Natural killer cell treated with Interleukin-12 subunit alpha and Interleukin-12 subunit beta and Interleukin-15 and Interleukin-18, amount 100 ng/mL, for 72 hours (primary cell): ENCODE data around the gene DNAH10. TPM values are rescaled to one million over a fixed set of nuclear protein-coding genes. Genes with fewer than 3 reads are reported as not detected.

ENCODE experiments used
- ATAC-seq, 2 donors: fragments of 150-1000 bp; cut with Tn5 transposase in 1 of 2; sonication (Bioruptor Pico), chemical (Tn5 transposase) in 1 of 2; 2 replicates each; pipeline ENCODE4 v1.10.0; 2021
- DNase-seq: peaks from one replicate; pipeline ENCODE4 v3.0.0; 2022; ENCODE audit warnings: low spot score
- H3K27ac Mint-ChIP-seq, 2 donors: 1 replicate in 1 of 2; 2 replicates in 1 of 2; pipeline ENCODE4 v1.8.0; 2022; ENCODE audit warnings: mixed read lengths in 2 of 2, mild to moderate bottlenecking in 1 of 2, moderate library complexity in 1 of 2
- H3K27me3 Mint-ChIP-seq, 2 donors: 1 replicate in 1 of 2; 2 replicates in 1 of 2; pipeline ENCODE4 v1.8.0; 2022; ENCODE audit warnings: mixed read lengths in 2 of 2
- H3K36me3 Mint-ChIP-seq: one replicate; pipeline ENCODE4 v1.8.0; 2022; ENCODE audit warnings: mixed read lengths
- H3K4me1 Mint-ChIP-seq, 2 donors: 1 replicate in 1 of 2; 2 replicates in 1 of 2; pipeline ENCODE4 v1.8.0; 2022; ENCODE audit warnings: low read depth in 2 of 2, mixed read lengths in 2 of 2, mild to moderate bottlenecking in 1 of 2
- H3K4me3 Mint-ChIP-seq: one replicate; pipeline ENCODE4 v1.8.0; 2022; ENCODE audit warnings: mixed read lengths
- H3K9me3 Mint-ChIP-seq: 2 replicates; pipeline ENCODE4 v1.8.0; 2022; ENCODE audit warnings: mixed read lengths
- total RNA-seq, 2 donors: library from RNA; stranded (reverse); gene quantifications; one replicate each; pipeline ENCODE4 v1.2.3, GENCODE V29; 2022

Gene DNAH10
- total RNA-seq, 2 donors from 2014 or later: 0.29 to 0.36 TPM

DNA sequence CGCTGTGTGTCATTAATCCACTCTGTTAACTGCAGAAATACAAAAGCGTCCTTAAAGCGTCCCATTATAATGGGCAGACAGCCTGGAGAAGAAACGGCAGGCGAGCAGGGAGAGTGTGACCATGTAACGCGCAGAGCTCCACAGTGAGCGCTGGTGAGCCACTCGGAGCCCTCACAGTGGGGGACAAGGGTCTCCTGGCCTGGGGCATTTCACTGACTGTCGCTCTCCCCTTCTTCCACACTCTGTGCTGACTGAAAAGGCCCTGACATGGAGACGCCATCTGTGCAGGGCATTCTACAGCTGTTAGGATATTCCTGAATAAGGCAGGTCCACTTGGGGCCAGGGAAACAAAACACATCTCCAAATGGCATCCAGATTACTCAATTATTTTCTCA lies 186.3 kb downstream of the DNAH10 start:
- Mint-ChIP-seq H3K27ac (no peak overlapping the region), H3K4me3 (no peak overlapping the region), H3K9me3 (no peaks in the 10 kb centered on the region), H3K27me3 (no peaks in the 10 kb centered on the region), H3K4me1 (peaks cover 7 to 13% of the 10 kb centered on the region in 2 donors), H3K36me3 (no peaks in the 10 kb centered on the region)
- ATAC-seq (no peak), DNase-seq (no peak)

DNA sequence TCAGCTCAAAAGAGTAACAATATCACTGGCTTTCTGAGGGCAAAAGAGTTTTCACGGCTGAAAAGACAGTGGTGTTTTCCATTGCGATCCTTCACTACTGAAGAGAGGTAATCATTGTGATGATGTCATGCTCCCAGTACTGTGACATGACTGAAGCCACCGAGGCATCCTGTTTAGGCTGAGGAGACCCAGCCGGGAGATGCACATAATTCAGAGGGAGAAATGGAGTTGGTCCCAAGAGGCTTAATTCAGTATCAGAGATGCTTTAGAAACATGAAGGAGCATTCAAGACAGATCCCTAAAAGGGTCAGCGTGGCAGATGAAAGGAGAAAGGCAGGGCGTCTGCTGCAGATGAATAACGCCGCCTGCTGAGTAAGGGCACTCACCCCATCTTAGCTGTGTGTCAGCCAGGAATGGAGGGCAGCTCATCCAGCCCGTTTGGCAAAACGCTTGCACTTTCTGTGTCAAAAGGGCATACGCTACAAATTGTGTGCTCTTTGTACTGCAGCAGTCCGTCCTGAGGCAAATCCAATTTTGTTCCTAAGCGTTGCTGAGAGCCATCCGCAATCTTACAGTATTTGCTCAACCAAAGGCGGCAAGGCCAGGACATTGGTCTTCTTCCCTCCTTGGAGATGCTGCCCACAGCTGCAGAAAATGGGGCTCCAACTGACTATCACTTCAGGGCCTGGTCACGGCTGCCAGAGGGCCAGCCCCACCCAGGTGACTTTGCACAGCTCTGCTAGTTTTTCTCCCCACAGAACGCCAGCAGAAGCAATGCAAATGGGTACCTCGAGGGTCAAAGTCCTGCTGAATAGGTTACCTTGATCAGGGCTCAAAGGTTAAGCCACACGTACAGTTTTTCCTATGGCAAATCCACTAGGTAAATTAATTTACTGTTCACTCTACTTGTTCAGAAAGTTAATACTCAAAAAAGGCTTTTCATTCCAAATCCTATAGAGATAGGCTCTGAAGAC lies 187.0 kb downstream of the DNAH10 start:
- Mint-ChIP-seq H3K4me3 (no peak overlapping the region), H3K36me3 (no peaks in the 10 kb centered on the region), H3K27ac (no peak overlapping the region), H3K9me3 (no peaks in the 10 kb centered on the region), H3K27me3 (no peaks in the 10 kb centered on the region), H3K4me1 (peaks cover 7 to 13% of the 10 kb centered on the region in 2 donors)
- ATAC-seq (no peak), DNase-seq (no peak)

DNA sequence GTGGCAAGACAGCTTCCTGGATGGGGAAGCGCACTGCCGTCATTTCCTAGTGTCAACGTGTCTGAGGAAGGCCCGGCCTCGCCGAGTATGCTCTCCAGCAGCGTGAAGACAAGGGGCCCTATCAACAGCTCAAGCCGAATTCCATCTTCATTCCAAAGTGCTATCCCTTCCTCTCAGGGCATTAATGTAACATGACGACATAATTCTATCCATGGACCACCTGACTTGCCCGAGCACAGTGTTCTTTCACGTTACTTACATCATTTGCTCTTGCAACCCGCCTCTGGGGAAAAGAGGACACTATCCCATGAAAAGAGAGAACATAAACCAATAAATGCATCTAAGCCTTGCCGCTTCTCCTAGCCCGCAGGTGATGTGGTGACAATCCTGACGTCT lies 187.7 kb downstream of the DNAH10 start:
- Mint-ChIP-seq H3K4me1 (peaks cover 7 to 13% of the 10 kb centered on the region in 2 donors), H3K4me3 (no peak overlapping the region), H3K27me3 (no peaks in the 10 kb centered on the region), H3K9me3 (no peaks in the 10 kb centered on the region), H3K27ac (no peak overlapping the region), H3K36me3 (no peaks in the 10 kb centered on the region)
- no peak for ATAC-seq
- DNase-seq: no peak

DNA sequence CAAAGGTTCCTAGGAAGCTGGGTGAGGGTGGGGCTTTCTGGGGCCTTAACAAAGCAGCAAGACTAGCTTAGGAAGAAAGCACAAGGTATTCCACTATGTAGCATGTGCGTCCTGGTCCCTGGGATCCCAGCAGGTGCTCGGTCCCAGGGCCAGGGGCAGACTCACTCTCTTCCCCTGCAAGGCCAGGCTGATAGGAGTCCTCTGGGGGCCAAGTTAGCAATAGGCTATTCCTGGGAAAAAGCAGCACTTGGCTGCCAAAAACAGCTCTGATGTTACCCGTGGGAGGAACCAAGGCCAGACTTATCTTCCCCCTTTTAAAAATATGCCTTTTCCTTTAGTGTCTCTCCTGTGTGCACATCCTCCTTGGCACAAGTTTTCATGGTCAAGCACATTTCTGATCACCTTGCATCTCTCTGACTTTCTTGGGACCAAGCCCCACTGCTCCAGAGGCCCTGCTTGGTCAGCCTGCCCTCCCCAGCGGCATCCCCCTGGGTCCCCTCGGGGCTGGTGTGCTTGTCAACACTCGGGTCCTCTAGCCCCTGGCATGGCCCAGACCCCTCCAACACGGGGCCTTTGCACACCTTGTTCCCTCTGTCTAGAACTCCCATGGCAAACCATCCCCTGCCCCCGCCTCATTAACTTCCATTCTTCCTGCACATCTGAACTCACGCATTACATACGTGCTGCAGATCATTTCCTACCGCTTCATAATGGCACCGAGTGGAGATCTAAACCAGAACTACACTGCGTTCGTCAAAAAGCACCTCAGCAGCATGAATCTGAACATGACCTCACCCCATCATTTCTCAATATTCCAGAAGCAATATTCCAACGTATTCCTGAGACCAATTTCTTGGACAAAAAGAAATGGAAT lies 188.6 kb downstream of the DNAH10 start:
- no peak overlapping the region for H3K27ac Mint-ChIP-seq
- H3K27me3 Mint-ChIP-seq: no peaks in the 10 kb centered on the region
- no peaks in the 10 kb centered on the region for H3K9me3 Mint-ChIP-seq
- DNase-seq (no peak), ATAC-seq (no peak)
- no peaks in the 10 kb centered on the region for H3K36me3 Mint-ChIP-seq
- H3K4me3 Mint-ChIP-seq: no peak overlapping the region
- H3K4me1 Mint-ChIP-seq: peaks cover 7 to 13% of the 10 kb centered on the region in 2 donors

DNA sequence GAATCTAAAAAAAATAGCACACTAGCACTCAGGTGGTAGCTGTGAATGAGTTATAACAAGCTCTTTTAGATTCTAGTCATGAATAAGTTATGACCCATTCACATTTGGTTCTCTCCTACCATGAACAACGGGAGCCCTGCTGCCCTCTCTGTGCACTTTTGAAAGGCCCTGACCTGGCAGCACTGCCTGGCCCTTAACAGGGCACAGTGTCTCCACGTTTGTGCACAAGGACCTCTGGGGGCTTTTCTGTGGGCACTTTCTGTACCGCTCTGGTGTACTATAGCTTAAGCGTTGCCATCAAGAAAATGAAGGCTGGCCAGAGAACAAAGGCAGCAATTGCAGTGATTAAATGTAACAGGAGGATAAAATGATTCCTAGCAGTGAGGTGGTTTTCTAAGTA lies 189.4 kb downstream of the DNAH10 start:
- Mint-ChIP-seq H3K9me3 (no peaks in the 10 kb centered on the region), H3K27me3 (no peaks in the 10 kb centered on the region), H3K36me3 (no peaks in the 10 kb centered on the region), H3K4me1 (peaks cover 7 to 8% of the 10 kb centered on the region in 2 donors), H3K4me3 (no peak overlapping the region), H3K27ac (no peak overlapping the region)
- ATAC-seq (no peak), DNase-seq (no peak)

DNA sequence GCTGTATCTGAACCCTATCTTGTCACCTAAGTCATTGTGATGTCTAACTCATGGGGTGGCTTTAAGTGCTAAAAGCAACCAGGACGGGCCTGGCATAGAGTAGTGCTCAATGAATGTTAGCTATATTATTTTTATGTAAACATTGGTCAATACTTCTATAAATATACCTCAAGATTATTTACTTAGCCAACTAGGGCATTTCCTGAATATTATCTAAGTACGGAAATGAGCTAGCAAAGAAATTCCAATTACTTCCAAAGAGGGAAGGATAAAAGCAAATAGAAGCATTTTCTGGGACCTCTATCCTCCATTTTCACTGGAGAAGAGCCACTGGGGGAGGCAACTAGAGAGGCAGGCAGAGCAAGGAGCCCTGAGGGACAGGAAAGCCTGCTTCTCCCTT lies 189.9 kb downstream of the DNAH10 start:
- DNase-seq (no peak), ATAC-seq (no peak)
- Mint-ChIP-seq H3K36me3 (no peaks in the 10 kb centered on the region), H3K27ac (no peak overlapping the region), H3K9me3 (no peaks in the 10 kb centered on the region), H3K4me1 (peaks cover 7 to 8% of the 10 kb centered on the region in 2 donors), H3K4me3 (no peak overlapping the region), H3K27me3 (no peaks in the 10 kb centered on the region)

DNA sequence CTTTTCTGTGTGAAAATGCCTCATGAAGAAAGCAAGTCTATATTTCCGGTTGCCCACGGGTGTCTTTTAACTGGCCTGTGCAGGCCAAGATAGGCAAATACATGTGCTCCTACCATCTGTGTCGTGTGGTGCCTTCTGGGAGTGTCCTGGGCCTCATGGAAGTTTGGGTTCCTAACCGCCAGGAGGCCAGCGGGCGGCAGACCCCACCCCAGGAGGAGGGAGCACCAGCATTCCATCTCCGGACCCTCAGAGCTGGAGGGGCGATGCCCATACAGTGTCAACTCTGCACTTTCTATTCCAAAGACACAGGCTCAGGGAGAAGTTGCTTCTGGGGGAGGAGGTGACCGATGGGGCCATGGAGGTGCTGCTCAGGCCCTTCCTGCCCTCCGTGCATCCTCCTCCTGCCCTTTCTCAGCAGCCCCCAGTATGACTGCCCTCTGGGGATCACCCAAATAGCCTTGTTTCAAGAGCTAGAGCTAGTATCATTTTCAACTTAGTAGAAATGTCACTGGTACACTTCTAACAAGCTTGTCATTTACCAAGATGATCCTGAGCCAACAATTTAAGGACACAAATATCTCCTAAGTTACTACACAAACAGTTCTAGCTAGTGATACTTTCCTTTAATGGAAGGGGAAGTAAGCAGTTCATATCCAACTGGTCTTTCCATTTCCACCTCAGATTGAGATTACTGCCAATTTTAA lies 192.7 kb downstream of the DNAH10 start:
- DNase-seq (no peak), ATAC-seq (no peak)
- no peaks in the 10 kb centered on the region for H3K9me3 Mint-ChIP-seq
- no peak overlapping the region for H3K4me3 Mint-ChIP-seq
- H3K27me3 Mint-ChIP-seq: no peaks in the 10 kb centered on the region
- peaks cover 2 to 5% of the 10 kb centered on the region in 2 donors for H3K4me1 Mint-ChIP-seq
- H3K27ac Mint-ChIP-seq: no peak overlapping the region
- no peaks in the 10 kb centered on the region for H3K36me3 Mint-ChIP-seq

DNA sequence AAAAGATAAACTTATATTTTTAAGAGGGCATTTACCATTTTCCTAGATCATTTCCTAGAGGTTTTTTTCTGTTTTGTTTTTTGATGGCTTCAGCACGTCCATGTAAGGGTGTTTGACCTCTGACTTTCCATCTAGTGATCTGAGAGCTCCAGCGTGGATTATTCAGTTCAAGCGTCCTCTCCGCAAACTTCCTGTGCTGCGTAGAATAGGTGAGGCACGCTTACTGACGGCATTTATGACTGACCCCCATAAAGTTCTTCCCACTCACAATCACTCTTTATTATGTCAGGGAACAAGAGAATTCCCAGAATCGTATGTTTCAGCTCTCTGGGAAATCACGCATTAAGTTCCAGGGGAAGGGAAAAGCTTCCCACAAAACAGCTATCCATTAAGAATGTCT lies 194.1 kb downstream of the DNAH10 start:
- Mint-ChIP-seq H3K4me1 (peaks cover 2 to 4% of the 10 kb centered on the region in 2 donors), H3K27me3 (no peaks in the 10 kb centered on the region), H3K36me3 (no peaks in the 10 kb centered on the region), H3K27ac (peak overlapping the region in 1 of 2 donors; percentile 7), H3K9me3 (no peaks in the 10 kb centered on the region), H3K4me3 (no peak overlapping the region)
- DNase-seq (no peak), ATAC-seq (no peak)

DNA sequence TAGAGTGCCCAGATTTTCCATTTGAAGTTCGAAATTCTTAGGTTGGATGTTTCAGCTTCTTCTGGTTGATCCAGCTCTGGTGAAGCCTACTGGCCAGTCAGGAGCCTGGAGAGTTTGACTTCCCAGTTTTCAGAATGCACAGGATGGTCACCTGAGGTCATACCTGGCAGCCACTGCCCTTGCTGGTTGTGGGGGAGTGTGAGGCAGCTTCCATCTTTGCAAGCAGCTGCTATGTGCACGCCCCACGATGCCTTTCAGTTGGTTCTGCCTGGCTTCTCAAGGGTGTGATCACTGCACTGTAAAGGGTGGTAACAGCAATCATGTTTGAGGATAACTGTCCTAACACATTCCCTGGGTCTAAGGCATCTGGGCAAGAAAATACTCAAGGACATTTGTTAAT lies 195.1 kb downstream of the DNAH10 start:
- H3K4me1 Mint-ChIP-seq: peaks cover 4 to 7% of the 10 kb centered on the region in 2 donors
- no peak for DNase-seq
- H3K27ac Mint-ChIP-seq: no peak overlapping the region
- no peak overlapping the region for H3K4me3 Mint-ChIP-seq
- no peaks in the 10 kb centered on the region for H3K27me3 Mint-ChIP-seq
- no peaks in the 10 kb centered on the region for H3K9me3 Mint-ChIP-seq
- no peaks in the 10 kb centered on the region for H3K36me3 Mint-ChIP-seq
- no peak for ATAC-seq

DNA sequence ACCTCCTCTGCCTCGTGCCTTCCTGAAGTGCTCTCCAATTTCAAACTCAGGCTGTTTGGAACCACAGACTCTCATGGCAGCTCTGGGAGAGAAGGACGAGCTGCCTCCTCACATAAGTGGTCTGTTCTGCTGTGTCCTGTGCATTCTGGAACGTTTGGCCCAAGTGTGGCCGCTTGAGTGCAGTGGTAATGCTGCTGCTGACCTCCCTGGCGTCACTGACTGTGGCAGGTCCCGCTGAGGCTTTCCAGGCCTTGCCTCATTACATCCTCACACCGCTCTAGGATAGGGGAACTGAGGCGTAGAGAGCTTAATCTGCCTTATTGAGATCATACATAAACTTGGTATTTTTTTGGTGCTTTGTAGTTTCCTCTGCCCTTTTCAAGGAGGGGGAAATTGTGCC lies 196.4 kb downstream of the DNAH10 start:
- Mint-ChIP-seq H3K36me3 (no peaks in the 10 kb centered on the region), H3K9me3 (no peaks in the 10 kb centered on the region), H3K4me3 (no peak overlapping the region)

DNA sequence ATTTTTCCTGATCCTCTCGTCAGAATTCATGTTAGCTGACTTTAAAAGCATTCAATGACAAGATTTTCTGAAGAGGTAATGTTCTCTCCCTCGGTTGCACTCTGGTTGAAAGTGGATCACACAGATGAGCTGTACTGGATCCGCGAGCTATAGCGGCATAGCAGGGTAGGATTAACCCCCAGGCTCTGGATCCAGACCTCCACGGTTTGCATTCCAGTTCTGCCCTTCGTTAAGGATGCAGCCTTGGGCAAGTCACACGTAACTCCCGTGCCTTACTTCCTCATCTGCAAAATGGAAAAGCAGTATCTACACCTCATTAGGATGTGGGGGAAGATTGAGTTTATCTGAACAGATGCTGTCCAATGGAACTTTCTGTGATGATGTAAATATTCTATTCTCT lies 196.8 kb downstream of the DNAH10 start:
- H3K27me3 Mint-ChIP-seq: no peaks in the 10 kb centered on the region
- DNase-seq (no peak), ATAC-seq (no peak)
- no peak overlapping the region for H3K4me3 Mint-ChIP-seq
- H3K36me3 Mint-ChIP-seq: no peaks in the 10 kb centered on the region
- peaks cover 4 to 7% of the 10 kb centered on the region in 2 donors for H3K4me1 Mint-ChIP-seq
- H3K27ac Mint-ChIP-seq: no peak overlapping the region
- no peaks in the 10 kb centered on the region for H3K9me3 Mint-ChIP-seq

More for the DNA sequence above, 196.4 kb downstream of the DNAH10 start:
- Mint-ChIP-seq H3K4me1 (peaks cover 4 to 7% of the 10 kb centered on the region in 2 donors), H3K27me3 (no peaks in the 10 kb centered on the region), H3K27ac (no peak overlapping the region)
- DNase-seq (no peak), ATAC-seq (no peak)

DNA sequence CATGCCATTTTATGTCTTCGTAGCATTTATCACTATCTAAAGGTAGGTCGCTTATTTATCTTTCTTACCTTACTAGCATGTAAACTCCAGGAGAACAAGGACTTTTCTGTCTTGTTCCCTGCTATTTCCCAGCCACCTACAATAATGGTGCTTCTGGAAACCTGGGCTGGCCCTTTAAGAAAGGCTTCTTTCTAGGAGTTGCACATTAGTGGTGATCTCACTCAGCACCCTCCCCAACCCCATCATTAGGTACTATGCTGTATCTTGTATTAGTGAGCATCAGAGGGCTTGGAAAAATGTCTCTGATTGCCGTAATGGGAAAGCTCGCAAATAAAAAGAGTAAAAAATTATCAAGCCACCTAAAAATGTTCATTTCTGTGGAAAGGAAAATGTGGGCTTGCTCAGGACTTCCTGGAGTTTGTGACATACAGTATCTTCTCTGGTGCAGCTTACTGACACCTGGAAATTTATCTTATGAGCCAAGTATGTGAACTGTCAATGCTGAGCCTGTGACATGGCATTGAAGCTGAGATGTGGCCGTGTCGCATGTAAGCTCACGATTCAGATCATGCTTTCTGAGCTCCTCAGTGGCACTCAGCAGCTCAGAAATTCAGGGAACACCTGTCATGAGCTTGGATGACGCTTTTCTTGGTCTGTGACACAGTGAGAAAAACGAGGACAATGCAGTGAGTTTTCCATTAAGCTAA lies 198.1 kb downstream of the DNAH10 start:
- H3K27ac Mint-ChIP-seq: no peak overlapping the region
- H3K36me3 Mint-ChIP-seq: no peaks in the 10 kb centered on the region
- ATAC-seq: no peak
- no peak overlapping the region for H3K4me3 Mint-ChIP-seq
- H3K9me3 Mint-ChIP-seq: no peaks in the 10 kb centered on the region
- no peaks in the 10 kb centered on the region for H3K27me3 Mint-ChIP-seq
- peaks cover 4 to 7% of the 10 kb centered on the region in 2 donors for H3K4me1 Mint-ChIP-seq
- no peak for DNase-seq

DNA sequence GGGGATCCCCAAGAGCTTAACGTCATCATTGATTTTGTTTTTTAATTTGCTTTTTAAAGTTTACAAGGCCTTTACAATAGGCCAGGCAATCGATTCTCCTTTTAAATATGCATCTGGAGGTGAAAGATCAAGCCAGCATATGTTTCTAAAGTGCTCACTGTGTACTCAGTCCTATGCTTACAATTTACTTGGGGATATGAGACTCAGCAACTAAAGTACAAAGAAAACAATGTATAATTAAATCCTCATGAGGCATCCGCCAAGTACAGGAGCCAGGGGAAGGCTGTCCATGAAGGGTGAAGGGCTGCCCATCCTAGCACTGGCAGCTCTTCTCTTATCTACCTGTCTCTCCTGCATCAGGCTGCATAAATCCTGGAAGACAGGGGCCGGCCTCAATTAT lies 198.8 kb downstream of the DNAH10 start:
- Mint-ChIP-seq H3K27ac (no peak overlapping the region), H3K36me3 (no peaks in the 10 kb centered on the region), H3K27me3 (no peaks in the 10 kb centered on the region), H3K4me3 (no peak overlapping the region), H3K9me3 (no peaks in the 10 kb centered on the region), H3K4me1 (peaks cover 4 to 7% of the 10 kb centered on the region in 2 donors)
- DNase-seq: no peak
- ATAC-seq: no peak
